Adrenal gland (tissue), 12 donors: ENCODE data around the gene CES5A. TPM values are rescaled to one million over a fixed set of nuclear protein-coding genes. Genes with fewer than 3 reads are reported as not detected.
"Not testable (repeated sequence)": the region's sequence is repeated elsewhere in the genome, so short reads cannot be mapped to it uniquely, and the experiment has no call there.

Experiments
- DNase-seq, 7 donors: peaks; one replicate each; pipeline ENCODE4 v3.0.0-alpha.2; 2019 to 2020
- H3K27ac ChIP-seq, 5 donors: fragments of 200-600 bp; sonication (generic) in 4 of 5; 1 replicate in 3 of 5; 2 replicates in 2 of 5; pipeline versions ENCODE4 v1.5.1 to v1.8.0; 2016 to 2020; ENCODE audit warnings: mild to moderate bottlenecking in 1 of 5
- H3K27me3 ChIP-seq: fragments of 200-600 bp; 2 replicates; pipeline ENCODE4 v1.8.0; 2021
- H3K36me3 ChIP-seq, 2 donors: fragments of 200-600 bp; replicated peaks in 1 of 2; 1 replicate in 1 of 2; 2 replicates in 1 of 2; pipeline versions ENCODE4 v1.5.1 to v1.8.0; 2018 to 2022
- H3K4me1 ChIP-seq, 2 donors: fragments of 200-600 bp; replicated peaks in 1 of 2; 1 replicate in 1 of 2; 2 replicates in 1 of 2; pipeline versions ENCODE4 v1.5.1 to v1.8.0; 2018 to 2021
- H3K4me3 ChIP-seq, 4 donors: fragments of 200-600 bp; sonication (generic) in 3 of 4; one replicate each; pipeline ENCODE4 v1.5.1; 2016 to 2018
- H3K9me3 ChIP-seq, 3 donors: fragments of 200-600 bp; sonication (generic) in 1 of 3; replicated peaks in 1 of 3; 1 replicate in 2 of 3; 2 replicates in 1 of 3; pipeline versions ENCODE4 v1.5.1 to v1.8.0; 2016 to 2021
- POLR2A ChIP-seq, 2 donors: fragments of 450-650 bp; IDR thresholded peaks; one replicate each; pipeline ENCODE4 v1.6.1; 2017; ENCODE audit warnings: antibody characterized with exemption in 2 of 2, mild to moderate bottlenecking in 2 of 2, moderate library complexity in 1 of 2
- WGBS, 4 donors: extraction: QIAGEN DNeasy Blood & Tissue Kit in 2 of 4; methylation state at CpG; one replicate each; pipeline versions ENCODE4 v1.1.5 to v1.1.7; 2013 to 2017; 5-methylcytosine and 5-hydroxymethylcytosine counted together
- intact Hi-C, 2 donors: fragments of 100-400 bp; cut with DNase I; formaldehyde crosslinking; loops; one replicate each; pipeline versions ENCODE4 v1.14.1 to v1.15.0; 2022 to 2023
- polyA plus RNA-seq, 3 donors: library from polyadenylated mRNA; stranded (reverse); fragments of 200-250 nt in 2 of 3; fragments of 350-450 nt in 1 of 3; fragmentation: Illumina TruSeq in 1 of 3; extraction: RNeasy Lipid Tissue Mini Kit (QIAGEN cat#74804) in 1 of 3; gene quantifications; one replicate each; pipeline ENCODE4 v1.2.3, GENCODE V29; 2013 to 2014
- total RNA-seq, 9 donors: library from RNA; depleted of rRNA in 4 of 9; stranded (reverse); fragments of >200 nt in 4 of 9; fragments of 120-200 nt in 1 of 9; fragmentation: NEBNext Ultra II Directional in 1 of 9; extraction: Animal tissue kit (Norgen Biotek cat#: 25700) in 1 of 9; gene quantifications; one replicate each; pipeline versions ENCODE4 v1.1.0 to v1.2.4, GENCODE V29; 2013 to 2023
- TF ChIP-seq, protein P1 (sequence below), 6 experiments: fragments of 450-650 bp in 4 of 6; fragments of 200-600 bp in 2 of 6; sonication (generic) in 1 of 6; IDR thresholded peaks; 1 replicate in 5 of 6; 2 replicates in 1 of 6; pipeline versions ENCODE4 v1.5.1 to v1.8.0; 2016 to 2021; ENCODE audit warnings: antibody characterized with exemption in 6 of 6, mild to moderate bottlenecking in 2 of 6, moderate library complexity in 1 of 6
- donor health status: healthy with polysubstance abuse.
- donor health status: Bipolar disorder and iron deficiency.
- donor health status: DM: yes; HTN: yes; CAD: no.
- donor health status: DM: no; HTN: no; CAD: no.
- donor health status: DM: no; HTN: no; CAD: no.
- donor health status: DM: yes; HTN: yes; CAD: no.

The CES5A gene
- total and polyA plus RNA-seq, 12 donors: 0.07 to 0.67 (median 0.43) TPM; not detected in 8

DNA sequence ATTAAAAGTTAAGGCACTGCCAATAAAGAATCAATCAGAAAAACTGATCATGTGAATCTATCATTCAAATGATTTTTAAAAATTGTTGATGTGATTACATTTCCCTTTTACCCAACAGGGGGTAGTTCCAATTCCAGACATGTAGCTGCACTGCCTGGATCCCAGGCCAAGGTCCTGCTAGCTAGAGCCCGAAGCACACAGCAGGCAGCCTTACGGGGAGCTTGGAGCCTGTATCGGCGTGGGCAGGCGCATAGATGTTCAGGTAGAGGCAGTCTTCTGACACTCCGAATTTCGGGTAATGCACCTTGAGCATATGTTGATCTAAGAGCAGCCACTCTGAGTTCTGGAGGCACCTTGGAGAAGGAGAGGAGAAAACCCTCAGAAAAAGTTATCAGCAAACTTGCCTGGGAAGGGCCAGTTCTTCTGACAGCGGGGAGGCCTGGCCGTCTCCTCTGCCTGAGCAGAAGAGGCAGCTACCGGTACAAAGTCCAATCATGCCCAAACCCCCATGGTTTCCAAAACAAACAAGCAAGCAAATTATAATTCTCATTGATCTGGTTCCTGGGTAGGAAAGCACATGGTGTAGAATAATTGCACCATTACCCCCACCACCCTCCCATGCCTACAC lies 3.6 kb downstream of the CES5A start:
- TF ChIP-seq, protein P1, sequence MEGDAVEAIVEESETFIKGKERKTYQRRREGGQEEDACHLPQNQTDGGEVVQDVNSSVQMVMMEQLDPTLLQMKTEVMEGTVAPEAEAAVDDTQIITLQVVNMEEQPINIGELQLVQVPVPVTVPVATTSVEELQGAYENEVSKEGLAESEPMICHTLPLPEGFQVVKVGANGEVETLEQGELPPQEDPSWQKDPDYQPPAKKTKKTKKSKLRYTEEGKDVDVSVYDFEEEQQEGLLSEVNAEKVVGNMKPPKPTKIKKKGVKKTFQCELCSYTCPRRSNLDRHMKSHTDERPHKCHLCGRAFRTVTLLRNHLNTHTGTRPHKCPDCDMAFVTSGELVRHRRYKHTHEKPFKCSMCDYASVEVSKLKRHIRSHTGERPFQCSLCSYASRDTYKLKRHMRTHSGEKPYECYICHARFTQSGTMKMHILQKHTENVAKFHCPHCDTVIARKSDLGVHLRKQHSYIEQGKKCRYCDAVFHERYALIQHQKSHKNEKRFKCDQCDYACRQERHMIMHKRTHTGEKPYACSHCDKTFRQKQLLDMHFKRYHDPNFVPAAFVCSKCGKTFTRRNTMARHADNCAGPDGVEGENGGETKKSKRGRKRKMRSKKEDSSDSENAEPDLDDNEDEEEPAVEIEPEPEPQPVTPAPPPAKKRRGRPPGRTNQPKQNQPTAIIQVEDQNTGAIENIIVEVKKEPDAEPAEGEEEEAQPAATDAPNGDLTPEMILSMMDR (IDR thresholded peaks at IDR 0.05): no peak
- TF ChIP-seq POLR2A (IDR thresholded peaks at IDR 0.05): no peak
- no peak overlapping the region for H3K27ac ChIP-seq
- intact Hi-C loops: no loop called here
- H3K9me3 ChIP-seq: no peaks in the 10 kb centered on the region
- no peaks in the 10 kb centered on the region for H3K36me3 ChIP-seq
- no peaks in the 10 kb centered on the region for H3K4me1 ChIP-seq
- no peaks in the 10 kb centered on the region for H3K27me3 ChIP-seq
- 78 to 85% (median 80%) methylated on average over 10 of the region's 10 CpGs for WGBS, 4 donors
- H3K4me3 ChIP-seq: no peak overlapping the region
- no peak for DNase-seq

DNA sequence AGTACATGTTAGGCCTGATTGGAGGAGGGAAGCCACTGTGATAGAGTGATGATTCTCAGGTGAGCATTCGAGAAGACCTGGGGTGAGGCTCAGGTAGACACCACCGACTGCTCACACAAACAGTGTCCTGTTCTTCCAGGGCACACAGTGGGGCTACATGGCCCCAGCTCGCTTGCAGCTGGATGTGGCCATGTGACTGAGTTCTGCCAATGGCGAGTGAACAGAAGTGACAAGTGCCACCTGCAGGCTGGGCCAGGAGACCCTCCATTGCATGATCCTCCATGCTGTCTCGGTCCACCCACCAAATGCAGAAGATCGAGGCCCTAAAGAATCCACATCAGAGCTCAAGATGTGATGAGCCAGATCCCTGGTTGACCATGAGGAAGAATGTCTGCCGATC lies 6.2 kb downstream of the CES5A start:
- Histone ChIP-seq H3K9me3 (no peaks in the 10 kb centered on the region), H3K36me3 (no peaks in the 10 kb centered on the region), H3K4me1 (no peaks in the 10 kb centered on the region), H3K27ac (no peak overlapping the region), H3K27me3 (no peaks in the 10 kb centered on the region), H3K4me3 (no peak overlapping the region)
- DNase-seq: no peak
- 78 to 95% (median 78%) methylated on average over 5 to 7 of the region's 7 CpGs for WGBS, 4 donors
- TF ChIP-seq, protein P1 (IDR thresholded peaks at IDR 0.05): no peak
- intact Hi-C loops: no loop called here

DNA sequence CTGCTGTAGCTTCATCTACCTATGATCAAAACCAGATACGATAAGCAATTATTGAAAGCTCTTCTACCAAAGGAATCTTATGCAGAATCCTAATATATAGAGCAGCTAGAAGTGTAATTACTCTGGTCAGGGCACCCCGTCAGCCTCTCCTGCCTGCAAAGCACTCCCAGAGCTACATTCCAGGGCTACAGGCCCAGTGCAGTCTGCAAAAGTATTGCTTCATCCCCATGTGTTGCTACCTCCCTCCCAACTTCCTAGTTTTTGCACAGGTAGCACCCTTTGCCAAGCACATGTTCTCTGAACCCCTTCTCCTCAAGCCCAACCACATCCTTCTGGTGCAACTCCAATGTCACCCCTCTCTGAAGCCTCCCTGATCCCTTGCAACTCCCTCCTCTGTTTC lies 7.0 kb downstream of the CES5A start:
- WGBS, 4 donors: 73 to 92% (median 83%) methylated on average over 2 of the region's 2 CpGs
- Histone ChIP-seq H3K4me3 (no peak overlapping the region), H3K27me3 (no peaks in the 10 kb centered on the region), H3K27ac (no peak overlapping the region), H3K4me1 (no peaks in the 10 kb centered on the region), H3K9me3 (no peaks in the 10 kb centered on the region), H3K36me3 (no peaks in the 10 kb centered on the region)
- no peak for DNase-seq
- TF ChIP-seq, protein P1 (IDR thresholded peaks at IDR 0.05): no peak
- no peak for TF ChIP-seq POLR2A (IDR thresholded peaks at IDR 0.05)
- intact Hi-C loops: no loop called here

DNA sequence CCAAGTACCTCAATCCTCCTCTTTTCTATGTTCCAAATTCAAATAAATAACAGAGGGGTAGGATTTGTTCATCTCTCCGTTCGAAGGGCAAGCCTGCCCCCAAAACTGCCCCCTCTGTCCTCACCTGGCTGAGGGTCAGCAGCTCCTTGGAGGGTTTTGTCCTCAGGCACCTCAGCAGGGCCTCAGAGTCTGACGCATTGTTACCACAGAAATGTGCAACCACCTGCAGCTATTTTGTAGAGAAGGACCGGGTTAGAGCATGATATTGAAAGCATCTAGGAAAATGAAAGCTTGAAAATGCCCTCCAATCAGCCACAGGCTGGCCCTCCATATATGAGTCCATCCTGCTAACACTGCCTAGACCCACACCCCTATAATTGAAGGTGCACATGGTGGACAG lies 13.9 kb downstream of the CES5A start:
- no peaks in the 10 kb centered on the region for H3K36me3 ChIP-seq
- intact Hi-C loops: no loop called here
- DNase-seq: no peak
- no peak overlapping the region for H3K27ac ChIP-seq
- H3K4me3 ChIP-seq: no peak overlapping the region
- no peak for TF ChIP-seq POLR2A (IDR thresholded peaks at IDR 0.05)
- TF ChIP-seq, protein P1 (IDR thresholded peaks at IDR 0.05): no peak
- 66 to 82% (median 67%) methylated on average over 4 of the region's 4 CpGs for WGBS, 4 donors
- H3K4me1 ChIP-seq: no peaks in the 10 kb centered on the region
- H3K27me3 ChIP-seq: no peaks in the 10 kb centered on the region
- H3K9me3 ChIP-seq: no peaks in the 10 kb centered on the region

DNA sequence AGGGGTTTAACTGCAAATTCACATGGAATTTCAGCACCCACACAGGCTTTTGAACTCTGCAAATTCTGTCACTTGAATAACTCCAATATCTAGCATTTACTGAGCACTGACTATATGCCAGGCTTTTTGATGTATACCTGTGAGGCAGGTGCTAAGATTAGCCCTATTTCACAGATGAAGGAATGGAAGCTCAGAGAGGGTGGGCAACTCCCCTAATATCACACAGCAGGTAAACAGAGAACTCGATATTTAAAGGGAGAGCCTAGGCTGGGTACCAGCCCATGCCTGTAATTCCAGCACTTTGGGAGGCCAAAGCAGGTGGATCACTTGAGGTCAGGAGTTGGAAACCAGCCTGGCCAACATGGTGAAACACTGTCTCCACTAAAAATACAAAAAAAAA lies 17.5 kb downstream of the CES5A start:
- H3K27me3 ChIP-seq, H3K4me3 ChIP-seq, H3K4me1 ChIP-seq, H3K27ac ChIP-seq, DNase-seq, H3K9me3 ChIP-seq, H3K36me3 ChIP-seq, intact Hi-C loops: not testable (repeated sequence)
- 35 to 65% (median 56%) methylated on average over 1 of the region's 1 CpG for WGBS, 4 donors
